T-helper 1 cell (primary cell): ENCODE results near the gene SLC27A3.
A peak's percentile ranks its signal among the peaks of the same experiment; 100 is the strongest.
"Not testable (repeated sequence)": the region's sequence is repeated elsewhere in the genome, so short reads cannot be mapped to it uniquely, and the experiment has no call there.

Source experiments
- DNase-seq, 5 donors: peaks; one replicate each; pipeline ENCODE4 v3.0.0-alpha.2; 2012 to 2020

SLC27A3 gene

DNA sequence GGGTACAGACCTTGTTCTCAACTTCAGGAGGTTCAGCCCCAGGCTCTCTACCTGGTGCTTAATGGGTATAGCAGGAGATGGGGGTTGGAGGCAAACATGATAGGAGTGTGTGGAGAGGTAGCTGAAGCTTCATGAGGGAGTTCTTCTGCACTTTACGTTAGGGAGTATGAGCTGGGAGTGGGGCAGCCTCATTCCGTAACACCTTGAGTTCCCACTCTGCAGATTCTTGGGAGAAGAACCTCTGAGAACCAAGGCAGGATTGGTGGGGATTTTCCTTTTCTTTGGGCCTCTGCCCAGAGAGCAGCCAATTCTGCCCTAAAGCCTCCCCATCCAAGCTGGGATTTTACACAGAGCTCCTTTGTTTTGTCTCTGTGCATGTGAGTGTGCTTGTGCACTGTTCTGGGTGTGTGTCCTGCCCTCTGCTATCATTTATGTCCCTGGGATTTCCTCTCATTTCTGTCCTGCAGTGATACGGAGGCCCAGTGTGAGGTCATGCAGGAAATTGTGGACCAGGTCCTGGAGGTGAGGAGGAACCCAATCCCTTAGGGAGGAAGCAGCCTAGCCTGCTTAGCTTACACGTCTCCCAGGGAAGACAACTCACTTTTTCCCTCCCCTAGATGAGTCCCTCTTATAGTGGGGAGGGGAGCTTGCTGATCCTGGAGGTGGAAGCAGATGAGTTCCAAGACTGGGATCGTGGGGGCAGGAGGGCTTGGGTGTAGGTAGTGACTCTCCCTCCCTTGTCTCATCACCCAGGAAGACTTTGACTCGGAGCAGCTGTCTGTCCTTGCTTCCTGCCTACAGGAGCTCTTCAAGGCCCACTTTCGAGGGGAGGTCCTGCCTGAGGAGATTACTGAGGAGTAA, 11.6 kb upstream of the SLC27A3 start:
- DNase-seq: no peak

DNA sequence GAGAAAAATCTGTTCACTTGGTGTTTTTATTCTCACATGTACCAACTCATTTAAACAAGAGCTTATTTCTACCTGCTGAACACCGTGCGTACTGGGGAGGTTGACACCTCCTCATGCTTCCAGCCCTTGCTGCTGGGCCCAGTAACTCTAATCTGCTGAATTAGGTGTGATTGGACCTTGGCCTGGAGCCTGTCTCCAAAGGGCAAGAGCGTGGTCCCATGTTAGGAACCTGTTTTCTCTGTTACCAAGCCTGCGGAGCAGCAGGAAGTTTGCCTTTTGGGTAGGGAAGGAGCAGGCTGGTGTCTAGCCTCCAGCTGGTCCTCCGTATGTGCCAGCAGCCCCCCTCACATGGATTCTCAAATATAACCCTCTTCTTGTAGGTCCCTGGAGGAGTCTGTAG, 10.9 kb upstream of the SLC27A3 start:
- DNase-seq: no peak

DNA sequence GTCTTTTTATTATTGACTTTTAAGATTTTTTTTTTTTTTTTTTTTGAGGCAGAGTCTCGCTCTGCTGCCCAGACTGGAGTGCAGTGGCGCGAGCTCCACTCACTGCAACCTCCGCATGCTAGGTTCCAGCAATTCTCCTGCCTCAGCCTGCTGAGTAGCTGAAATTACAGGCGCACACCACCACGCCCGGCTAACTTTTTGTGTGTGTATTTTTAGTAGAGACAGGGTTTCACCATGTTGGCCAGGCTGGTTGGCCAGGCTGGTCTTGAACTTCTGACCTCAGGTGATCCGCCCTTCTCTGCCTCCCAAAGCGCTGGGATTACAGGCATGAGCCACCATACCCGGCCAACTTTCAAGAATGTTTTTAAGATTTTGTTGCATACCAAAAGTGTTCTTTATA, 8.5 kb upstream of the SLC27A3 start:
- not testable (repeated sequence) for DNase-seq

DNA sequence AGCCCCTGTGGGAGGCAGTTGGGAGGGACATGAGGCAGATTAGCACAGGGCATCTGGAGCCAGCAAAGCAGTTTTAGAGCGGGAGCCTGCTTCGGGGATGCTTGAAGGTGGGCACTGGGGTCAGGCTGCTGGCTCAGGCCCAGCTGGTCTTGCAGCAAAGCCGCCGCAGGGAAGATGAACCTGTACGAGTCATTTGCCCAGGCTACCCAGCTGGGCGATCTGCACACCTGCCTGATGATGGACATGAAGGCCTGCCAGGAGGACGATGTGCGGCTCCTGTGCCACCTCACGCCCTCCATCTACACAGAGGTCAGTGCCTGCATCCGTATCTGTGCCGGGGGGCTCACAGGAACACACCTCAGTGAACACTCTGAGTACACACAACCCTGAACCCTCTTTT, 7.7 kb upstream of the SLC27A3 start:
- DNase-seq: no peak

DNA sequence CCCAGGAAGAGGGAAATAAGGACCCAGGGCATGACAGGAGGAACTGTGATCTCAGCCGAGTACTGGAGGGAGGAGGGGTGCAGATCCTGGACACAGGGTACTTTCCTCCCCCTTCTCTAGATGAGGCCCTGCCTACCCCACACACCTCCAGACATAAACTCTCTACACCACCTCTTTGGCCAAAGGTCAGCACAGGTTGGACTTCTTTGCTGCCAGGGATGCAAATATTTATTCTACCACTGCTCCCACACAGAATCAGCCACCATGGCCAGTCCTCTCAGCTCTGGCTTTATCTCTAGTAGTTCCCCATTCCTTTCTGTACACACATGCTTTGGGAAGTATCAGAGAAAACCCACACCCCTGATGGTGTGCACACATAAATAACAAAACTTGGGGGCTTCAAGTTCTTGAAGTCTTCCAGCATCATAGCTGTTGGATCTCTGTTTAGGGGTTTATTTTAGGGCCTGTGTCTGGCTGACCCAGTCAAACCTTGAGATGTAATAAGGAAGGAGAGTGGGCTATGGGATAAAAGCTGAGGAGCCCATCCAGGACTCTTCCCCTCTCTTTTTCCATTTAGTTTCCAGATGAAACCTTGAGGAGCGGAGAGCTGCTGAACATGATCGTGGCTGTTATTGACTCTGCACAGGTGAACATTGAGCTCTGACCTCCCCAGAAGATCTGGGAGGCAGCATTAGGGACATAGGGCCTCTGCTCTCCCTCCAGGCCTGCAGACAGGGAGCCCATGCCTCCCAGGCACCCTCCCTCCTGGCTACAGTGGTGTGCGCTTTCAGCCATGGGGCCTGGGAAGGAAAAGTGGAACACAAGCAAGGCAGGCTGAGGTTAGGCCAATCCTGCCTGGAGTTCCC, 6.7 kb upstream of the SLC27A3 start:
- DNase-seq: no peak

DNA sequence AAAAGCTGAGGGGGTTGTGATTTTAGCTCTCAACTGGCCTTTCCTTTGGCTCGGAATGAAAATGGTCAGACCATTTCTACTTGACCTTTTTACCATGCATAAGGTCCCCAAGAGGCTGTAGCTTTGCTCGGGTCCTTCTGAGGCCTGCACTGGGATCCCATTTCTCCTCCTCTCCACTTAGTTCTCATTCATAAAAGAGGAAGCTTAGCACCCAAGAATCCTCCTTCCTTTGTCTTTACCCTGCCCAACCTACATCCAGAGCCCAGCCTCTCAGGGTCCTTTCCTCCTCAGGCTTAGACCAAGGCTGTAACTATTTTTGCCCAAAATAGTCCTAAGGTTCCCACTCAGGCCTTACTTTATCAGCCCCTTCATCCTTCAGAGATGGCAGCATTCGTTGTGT, 6.0 kb upstream of the SLC27A3 start:
- DNase-seq: no peak

DNA sequence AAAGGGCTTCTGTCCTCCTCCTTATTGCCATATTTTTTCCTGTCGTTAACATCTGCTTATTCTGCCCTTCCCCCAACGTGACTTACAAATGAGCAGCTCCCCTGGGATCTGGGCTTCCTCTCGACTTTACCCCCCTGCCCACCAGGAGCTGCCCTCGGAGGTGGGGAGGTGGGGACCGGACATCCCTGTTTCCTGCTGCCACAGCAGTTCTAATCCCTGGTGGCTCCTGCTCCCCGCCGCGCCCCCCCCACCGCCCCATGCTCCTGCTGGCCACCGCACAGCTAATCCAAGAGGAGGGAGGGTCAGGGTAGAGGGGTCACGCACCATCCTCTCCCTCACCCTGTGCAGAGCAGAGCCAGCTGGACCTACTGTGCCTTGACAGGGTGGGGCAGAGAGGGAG, 4.4 kb upstream of the SLC27A3 start:
- no peak for DNase-seq

DNA sequence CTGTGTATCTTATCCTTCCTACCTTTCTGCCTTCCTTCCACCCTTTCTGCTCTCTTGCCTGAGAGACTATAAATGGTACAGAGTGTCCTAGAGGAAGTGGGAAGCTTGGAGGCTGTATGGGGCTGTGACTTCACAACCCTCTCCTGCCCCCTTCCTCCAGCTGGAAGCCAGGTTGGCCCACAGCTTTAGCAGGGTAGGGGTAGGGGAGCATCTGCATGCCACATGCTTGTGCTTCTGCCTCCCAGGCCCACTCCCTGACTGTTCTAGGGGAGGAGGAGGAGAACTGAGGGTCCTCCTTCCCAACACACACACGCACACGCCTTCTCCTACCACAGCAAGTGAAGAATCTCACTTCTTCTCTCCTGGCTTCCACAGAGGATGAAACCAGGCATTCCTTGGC, 3.9 kb upstream of the SLC27A3 start:
- no peak for DNase-seq

DNA sequence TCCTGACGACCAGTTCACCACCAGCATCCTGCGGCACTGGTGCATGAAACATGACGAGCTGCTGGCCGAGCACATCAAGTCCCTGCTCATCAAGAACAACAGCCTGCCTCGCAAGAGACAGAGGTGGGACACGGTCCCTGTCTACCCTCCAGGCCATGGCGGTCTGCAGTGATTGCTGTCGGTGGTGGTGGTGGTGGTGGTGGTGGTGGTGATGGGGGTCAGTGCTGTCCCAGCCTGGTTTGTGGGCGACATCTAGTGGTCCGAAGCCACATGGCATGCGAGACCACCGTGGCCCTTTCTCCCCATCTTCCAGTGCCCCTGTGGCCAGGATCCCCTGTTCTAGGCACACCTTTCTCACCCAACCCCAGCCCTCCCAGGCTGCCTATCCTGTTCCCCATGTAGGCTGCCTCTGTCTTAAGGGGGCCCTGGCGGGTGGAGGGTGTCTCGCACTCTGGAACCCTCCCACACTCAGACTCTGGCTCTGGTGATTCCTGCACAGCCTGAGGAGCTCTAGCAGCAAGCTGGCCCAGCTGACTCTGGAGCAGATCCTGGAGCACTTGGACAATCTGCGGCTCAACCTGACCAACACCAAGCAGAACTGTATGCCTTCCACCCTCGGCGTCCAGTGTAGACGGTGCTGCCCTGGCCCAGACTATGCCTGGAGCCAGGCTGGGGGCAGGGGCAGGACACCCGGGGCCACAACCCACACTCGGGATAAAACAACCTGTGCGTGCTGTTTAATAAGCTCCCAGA, 3.2 kb upstream of the SLC27A3 start:
- no peak for DNase-seq

DNA sequence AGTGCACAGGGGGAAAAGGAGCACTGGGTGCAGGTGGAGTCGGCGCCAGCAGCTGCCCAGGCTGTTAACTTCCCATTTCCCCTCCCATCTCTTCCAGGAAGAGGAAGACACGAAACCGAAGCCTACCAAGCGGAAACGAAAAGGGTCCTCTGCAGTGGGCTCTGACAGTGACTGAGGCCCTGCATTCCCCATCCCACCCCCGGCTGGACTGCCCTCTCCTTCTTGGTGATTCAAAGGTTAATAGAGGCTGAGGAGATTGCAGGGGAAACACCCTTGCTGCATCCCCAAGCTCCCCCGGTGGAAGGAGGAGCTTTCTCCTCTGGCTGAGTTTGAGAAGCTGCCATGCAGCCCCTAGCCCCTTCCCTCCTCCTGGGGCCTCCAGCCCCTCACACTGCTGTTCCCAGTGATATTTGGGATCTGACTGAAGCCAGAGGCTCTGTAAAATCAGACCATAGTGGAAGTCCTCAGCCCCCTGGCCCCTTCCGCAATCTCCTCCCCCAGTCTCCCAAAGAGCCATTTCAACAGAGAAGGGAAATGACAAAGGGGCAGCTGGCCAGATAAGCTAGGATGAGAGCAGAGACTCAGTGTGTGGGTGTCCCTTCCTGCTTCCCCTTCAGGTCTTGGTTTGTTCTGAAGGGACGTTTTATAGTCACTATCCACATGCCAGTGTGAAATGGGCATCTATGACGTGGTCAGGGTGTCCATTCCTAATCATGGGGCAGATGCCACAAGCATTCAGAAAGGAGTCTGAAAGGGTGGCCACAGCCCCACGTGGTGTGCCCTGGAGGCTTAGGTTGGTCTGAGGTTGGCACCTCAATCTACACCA, 1.9 kb upstream of the SLC27A3 start:
- no peak for DNase-seq

DNA sequence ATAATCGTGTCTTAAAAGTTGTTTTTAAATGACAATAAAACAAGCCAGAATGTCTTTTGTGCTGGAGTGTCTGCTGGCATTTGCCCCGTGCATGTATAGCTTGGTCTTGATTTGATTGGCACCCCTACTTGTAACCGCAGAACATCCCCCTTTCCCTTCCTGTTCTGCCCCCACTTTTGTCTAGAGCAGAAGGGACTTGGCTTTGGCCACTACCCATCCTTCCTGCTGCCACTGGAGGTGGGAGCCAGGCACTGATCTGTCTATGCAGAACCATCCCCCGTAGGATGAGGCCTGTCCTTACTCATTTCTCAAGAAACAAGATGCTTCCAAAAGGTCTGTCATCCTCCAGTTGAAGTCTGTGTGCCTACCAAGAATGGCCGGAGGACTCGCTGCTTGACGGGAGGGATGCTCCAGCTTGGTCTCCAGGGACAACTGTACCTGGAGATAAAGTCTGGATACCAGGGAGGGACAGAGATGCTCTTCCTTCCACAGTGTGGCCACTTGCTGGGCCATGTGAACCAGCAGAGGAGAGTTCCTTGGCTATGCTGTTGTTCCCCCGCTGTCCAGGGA, 1.1 kb upstream of the SLC27A3 start:
- DNase-seq: no peak

DNA sequence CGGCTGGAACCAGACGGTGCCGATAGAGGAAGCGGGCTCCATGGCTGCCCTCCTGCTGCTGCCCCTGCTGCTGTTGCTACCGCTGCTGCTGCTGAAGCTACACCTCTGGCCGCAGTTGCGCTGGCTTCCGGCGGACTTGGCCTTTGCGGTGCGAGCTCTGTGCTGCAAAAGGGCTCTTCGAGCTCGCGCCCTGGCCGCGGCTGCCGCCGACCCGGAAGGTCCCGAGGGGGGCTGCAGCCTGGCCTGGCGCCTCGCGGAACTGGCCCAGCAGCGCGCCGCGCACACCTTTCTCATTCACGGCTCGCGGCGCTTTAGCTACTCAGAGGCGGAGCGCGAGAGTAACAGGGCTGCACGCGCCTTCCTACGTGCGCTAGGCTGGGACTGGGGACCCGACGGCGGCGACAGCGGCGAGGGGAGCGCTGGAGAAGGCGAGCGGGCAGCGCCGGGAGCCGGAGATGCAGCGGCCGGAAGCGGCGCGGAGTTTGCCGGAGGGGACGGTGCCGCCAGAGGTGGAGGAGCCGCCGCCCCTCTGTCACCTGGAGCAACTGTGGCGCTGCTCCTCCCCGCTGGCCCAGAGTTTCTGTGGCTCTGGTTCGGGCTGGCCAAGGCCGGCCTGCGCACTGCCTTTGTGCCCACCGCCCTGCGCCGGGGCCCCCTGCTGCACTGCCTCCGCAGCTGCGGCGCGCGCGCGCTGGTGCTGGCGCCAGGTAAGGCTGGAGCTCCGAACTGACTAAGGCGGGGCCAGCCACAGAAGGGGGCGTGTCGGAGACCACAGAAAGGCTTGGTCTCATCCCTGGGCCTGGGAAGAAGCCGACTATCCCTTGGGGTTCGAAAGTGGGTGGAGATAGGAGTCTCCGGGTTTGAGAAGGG, 486 bp downstream of the SLC27A3 start:
- peak; percentile 35 to 75 (median 53) for DNase-seq

DNA sequence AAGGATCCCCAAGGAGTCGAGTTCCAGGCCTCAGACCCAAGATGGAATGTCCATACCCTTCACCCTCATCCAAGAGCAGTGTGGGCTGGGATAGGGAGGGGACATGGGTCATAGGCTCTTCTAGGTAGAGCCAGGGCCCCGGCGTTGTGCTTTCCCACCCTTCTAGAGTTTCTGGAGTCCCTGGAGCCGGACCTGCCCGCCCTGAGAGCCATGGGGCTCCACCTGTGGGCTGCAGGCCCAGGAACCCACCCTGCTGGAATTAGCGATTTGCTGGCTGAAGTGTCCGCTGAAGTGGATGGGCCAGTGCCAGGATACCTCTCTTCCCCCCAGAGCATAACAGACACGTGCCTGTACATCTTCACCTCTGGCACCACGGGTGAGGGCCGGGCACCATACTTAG, 1.1 kb downstream of the SLC27A3 start:
- DNase-seq: no peak

DNA sequence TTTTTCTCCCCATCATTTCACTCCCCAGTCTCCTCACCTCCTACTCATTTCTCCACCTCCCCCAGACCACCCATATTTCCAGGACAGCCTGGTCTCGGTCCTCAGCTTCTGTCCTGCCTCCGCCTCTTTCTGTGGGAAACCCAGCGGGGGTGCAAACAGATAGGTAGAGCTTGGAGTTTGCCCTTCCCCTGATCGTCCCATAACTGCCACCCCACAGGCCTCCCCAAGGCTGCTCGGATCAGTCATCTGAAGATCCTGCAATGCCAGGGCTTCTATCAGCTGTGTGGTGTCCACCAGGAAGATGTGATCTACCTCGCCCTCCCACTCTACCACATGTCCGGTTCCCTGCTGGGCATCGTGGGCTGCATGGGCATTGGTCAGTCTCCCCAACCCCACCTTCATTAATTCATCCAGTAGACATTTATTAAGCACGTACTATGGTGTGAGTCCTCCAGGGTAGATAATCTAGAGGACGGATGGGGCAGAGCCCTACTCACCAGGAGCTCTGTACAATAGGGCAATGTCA, 1.7 kb downstream of the SLC27A3 start:
- DNase-seq: no peak

DNA sequence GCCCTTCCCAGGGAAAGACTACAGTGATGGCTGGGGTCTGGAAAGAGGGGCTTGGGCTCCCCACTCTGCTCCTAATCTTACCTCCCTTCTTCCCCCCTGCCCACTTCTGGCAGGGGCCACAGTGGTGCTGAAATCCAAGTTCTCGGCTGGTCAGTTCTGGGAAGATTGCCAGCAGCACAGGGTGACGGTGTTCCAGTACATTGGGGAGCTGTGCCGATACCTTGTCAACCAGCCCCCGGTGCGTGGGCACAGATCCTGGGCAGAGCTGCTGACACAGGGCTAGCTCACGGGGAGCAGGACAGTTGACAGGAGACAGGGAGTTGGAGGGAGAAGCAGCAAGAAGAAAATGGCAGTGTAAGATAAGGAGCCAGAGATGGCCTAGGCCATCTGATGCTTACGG, 2.4 kb downstream of the SLC27A3 start:
- DNase-seq: no peak

DNA sequence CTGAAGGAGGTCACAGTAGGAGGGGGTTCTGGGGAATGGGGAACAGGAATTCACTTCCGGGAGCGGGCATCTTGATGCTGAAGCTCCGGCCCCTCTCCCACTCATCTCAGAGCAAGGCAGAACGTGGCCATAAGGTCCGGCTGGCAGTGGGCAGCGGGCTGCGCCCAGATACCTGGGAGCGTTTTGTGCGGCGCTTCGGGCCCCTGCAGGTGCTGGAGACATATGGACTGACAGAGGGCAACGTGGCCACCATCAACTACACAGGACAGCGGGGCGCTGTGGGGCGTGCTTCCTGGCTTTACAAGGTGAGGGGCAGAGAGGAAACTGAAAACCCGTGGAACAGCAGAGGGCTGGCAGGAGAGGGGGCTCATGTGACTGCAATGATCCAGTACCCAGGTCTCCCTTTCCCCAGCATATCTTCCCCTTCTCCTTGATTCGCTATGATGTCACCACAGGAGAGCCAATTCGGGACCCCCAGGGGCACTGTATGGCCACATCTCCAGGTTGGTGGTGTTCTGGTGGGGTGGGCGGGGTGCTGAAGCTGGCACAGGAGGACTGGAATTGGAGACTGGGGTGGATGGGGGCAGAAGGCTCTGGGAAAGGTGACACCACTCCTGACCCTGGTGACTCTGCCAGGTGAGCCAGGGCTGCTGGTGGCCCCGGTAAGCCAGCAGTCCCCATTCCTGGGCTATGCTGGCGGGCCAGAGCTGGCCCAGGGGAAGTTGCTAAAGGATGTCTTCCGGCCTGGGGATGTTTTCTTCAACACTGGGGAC, 3.0 kb downstream of the SLC27A3 start:
- no peak for DNase-seq

DNA sequence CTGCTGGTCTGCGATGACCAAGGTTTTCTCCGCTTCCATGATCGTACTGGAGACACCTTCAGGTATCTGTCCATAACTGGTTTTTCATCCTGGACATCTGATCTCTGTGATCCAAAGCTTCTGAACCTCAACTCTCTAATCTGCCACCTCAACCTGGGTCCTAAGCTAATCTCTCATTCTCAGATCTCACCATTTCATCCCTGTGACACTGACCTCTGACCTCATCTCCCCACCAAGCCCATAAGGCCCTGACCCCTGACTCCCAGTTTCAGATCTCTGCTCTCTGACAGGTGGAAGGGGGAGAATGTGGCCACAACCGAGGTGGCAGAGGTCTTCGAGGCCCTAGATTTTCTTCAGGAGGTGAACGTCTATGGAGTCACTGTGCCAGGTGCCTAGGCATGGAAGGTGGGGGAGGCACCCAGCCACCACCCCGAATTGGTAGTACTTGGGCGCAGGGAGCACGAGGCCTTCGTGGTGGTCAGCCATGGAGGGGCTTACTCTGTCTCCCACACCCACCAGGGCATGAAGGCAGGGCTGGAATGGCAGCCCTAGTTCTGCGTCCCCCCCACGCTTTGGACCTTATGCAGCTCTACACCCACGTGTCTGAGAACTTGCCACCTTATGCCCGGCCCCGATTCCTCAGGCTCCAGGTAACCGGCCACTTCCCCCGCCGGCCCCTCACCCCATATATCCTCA, 3.8 kb downstream of the SLC27A3 start:
- no peak for DNase-seq

DNA sequence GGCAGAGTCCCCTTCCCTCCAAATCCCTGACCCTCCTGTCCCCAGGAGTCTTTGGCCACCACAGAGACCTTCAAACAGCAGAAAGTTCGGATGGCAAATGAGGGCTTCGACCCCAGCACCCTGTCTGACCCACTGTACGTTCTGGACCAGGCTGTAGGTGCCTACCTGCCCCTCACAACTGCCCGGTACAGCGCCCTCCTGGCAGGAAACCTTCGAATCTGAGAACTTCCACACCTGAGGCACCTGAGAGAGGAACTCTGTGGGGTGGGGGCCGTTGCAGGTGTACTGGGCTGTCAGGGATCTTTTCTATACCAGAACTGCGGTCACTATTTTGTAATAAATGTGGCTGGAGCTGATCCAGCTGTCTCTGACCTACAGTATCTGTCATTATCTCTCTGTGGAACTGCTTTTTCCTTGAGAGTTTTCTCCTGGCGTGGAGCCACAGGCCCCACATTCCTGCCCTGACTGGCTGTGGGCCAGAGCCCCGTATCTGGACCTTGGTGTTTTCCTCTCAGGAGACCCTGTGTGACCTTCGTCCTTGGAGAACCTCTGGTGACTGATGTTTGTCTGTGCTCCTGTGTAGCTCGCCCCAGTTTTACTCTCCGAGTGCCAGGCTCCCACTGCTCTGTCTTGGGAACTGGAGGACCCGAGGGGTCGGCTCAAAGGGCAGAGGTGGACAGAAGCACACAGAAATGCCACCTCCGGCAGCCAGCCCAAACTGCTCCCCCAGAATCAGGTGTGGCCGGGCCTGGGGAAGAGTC, 4.8 kb downstream of the SLC27A3 start:
- DNase-seq: no peak
